HCT116 (cell line): ENCODE results near the gene COL4A4.

Source experiments
- CEBPB ChIP-seq: IDR thresholded peaks from 2 replicates; pipeline ENCODE4 v1.6.1; 2012; ENCODE audit warnings: low read depth
- EZH2phosphoT487 ChIP-seq: fragments of 200-600 bp; IDR thresholded peaks from 2 replicates; pipeline ENCODE4 v1.6.1; 2018; ENCODE audit warnings: antibody characterized with exemption, borderline replicate concordance
- POLR2AphosphoS5 ChIP-seq: IDR thresholded peaks from 2 replicates; pipeline ENCODE4 v1.6.1; 2011; ENCODE audit warnings: mild to moderate bottlenecking, low read depth, low read length, moderate library complexity
- TCF7L2 ChIP-seq: IDR thresholded peaks from 2 replicates; pipeline ENCODE4 v1.7.0; 2011; ENCODE audit warnings: borderline replicate concordance, inconsistent platforms; ENCODE audit not compliant: insufficient read depth, insufficient read length; ENCODE audit errors: extremely low read depth
- YY1 ChIP-seq: IDR thresholded peaks from 2 replicates; pipeline ENCODE4 v1.6.1; 2011; ENCODE audit warnings: low read length, low read depth, moderate library complexity, mild to moderate bottlenecking; ENCODE audit not compliant: insufficient replicate concordance; ENCODE audit errors: extremely low read depth
- ZNF274 ChIP-seq: fragments of 200-500 bp; sonication (Bioruptor generic); IDR thresholded peaks from 2 replicates; pipeline ENCODE4 v1.6.1; 2014; ENCODE audit warnings: mild to moderate bottlenecking, low read depth, low read length, inconsistent platforms
- TF ChIP-seq, protein P1 (sequence below): IDR thresholded peaks from 2 replicates; pipeline ENCODE4 v1.6.1; 2012
- TF ChIP-seq, protein P2 (sequence below), 3 experiments: fragments of 200-600 bp in 1 of 3; sonication (generic) in 1 of 3; IDR thresholded peaks in 2 of 3; conservative IDR thresholded peaks in 1 of 3; 2 replicates each; pipeline ENCODE4 v1.5.1; 2012 to 2017; ENCODE audit warnings: low read depth in 2 of 3, low read length in 2 of 3, antibody characterized with exemption in 1 of 3, borderline replicate concordance in 1 of 3, control low read depth in 1 of 3, mild to moderate bottlenecking in 1 of 3, mixed read lengths in 1 of 3, mixed run types in 1 of 3, moderate library complexity in 1 of 3; ENCODE audit not compliant: insufficient read depth in 1 of 3
- TF ChIP-seq, protein P3 (sequence below): IDR thresholded peaks from 2 replicates; pipeline ENCODE4 v1.6.1; 2012; ENCODE audit warnings: low read depth

DNA sequence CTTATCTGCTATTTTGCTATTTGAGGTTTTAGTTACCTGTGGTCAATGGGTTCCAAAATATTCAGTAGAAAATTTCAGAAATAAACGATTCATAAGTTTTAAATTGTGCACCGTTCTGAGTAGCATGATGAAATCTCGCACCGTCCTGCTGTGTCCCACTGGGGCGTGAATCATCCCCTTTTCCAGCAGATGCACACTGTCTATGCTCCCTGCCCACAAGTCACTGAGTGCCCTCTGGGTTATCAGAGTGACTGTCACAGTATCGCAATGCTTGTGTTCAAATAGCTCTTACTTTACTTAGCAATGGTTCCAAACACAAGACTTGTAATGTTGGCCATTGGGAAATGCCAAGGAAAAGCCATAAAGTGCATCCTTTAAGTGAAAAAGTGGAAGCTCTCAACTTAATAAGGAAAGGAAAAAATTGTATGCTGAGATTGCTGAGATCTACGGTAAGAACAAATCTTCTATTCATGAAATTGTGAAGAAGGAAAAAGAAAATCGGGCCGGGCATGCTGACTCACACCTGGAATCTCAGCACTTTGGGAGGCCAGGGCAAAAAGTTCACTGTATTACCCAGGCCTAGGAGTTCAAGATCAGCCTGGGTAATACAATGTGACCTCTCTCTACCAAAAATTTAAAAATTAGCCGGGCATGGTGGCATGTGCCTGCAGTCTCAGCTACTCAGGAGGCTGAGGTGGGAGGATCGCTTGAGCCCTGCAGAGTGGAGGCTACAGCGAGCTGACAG is 13.8 kb upstream of the COL4A4 start:
- TF ChIP-seq, protein P1, sequence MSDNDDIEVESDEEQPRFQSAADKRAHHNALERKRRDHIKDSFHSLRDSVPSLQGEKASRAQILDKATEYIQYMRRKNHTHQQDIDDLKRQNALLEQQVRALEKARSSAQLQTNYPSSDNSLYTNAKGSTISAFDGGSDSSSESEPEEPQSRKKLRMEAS = no peak
- no peak for TF ChIP-seq EZH2phosphoT487
- TF ChIP-seq, protein P2, sequence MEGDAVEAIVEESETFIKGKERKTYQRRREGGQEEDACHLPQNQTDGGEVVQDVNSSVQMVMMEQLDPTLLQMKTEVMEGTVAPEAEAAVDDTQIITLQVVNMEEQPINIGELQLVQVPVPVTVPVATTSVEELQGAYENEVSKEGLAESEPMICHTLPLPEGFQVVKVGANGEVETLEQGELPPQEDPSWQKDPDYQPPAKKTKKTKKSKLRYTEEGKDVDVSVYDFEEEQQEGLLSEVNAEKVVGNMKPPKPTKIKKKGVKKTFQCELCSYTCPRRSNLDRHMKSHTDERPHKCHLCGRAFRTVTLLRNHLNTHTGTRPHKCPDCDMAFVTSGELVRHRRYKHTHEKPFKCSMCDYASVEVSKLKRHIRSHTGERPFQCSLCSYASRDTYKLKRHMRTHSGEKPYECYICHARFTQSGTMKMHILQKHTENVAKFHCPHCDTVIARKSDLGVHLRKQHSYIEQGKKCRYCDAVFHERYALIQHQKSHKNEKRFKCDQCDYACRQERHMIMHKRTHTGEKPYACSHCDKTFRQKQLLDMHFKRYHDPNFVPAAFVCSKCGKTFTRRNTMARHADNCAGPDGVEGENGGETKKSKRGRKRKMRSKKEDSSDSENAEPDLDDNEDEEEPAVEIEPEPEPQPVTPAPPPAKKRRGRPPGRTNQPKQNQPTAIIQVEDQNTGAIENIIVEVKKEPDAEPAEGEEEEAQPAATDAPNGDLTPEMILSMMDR (IDR thresholded peaks at IDR 0.05 in 2 of 3, conservative IDR thresholded peaks at IDR 0.05 in 1 of 3; ENCODE audit: borderline replicate concordance in 1 of 3, insufficient read depth in 1 of 3, low read depth in 2 of 3, low read length in 2 of 3) = no peak
- TF ChIP-seq, protein P3, sequence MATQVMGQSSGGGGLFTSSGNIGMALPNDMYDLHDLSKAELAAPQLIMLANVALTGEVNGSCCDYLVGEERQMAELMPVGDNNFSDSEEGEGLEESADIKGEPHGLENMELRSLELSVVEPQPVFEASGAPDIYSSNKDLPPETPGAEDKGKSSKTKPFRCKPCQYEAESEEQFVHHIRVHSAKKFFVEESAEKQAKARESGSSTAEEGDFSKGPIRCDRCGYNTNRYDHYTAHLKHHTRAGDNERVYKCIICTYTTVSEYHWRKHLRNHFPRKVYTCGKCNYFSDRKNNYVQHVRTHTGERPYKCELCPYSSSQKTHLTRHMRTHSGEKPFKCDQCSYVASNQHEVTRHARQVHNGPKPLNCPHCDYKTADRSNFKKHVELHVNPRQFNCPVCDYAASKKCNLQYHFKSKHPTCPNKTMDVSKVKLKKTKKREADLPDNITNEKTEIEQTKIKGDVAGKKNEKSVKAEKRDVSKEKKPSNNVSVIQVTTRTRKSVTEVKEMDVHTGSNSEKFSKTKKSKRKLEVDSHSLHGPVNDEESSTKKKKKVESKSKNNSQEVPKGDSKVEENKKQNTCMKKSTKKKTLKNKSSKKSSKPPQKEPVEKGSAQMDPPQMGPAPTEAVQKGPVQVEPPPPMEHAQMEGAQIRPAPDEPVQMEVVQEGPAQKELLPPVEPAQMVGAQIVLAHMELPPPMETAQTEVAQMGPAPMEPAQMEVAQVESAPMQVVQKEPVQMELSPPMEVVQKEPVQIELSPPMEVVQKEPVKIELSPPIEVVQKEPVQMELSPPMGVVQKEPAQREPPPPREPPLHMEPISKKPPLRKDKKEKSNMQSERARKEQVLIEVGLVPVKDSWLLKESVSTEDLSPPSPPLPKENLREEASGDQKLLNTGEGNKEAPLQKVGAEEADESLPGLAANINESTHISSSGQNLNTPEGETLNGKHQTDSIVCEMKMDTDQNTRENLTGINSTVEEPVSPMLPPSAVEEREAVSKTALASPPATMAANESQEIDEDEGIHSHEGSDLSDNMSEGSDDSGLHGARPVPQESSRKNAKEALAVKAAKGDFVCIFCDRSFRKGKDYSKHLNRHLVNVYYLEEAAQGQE = no peak
- no peak for TF ChIP-seq CEBPB
- no peak for TF ChIP-seq YY1
- no peak for TF ChIP-seq ZNF274
- TF ChIP-seq POLR2AphosphoS5 = no peak
- no peak for TF ChIP-seq TCF7L2
